ENCODE data around the gene MRPL27. TPM values are rescaled to one million over a fixed set of nuclear protein-coding genes. Genes with fewer than 3 reads are reported as not detected.

Gene MRPL27
- polyA plus RNA-seq, 1 donor from 2014 or later, result 118 TPM

DNA sequence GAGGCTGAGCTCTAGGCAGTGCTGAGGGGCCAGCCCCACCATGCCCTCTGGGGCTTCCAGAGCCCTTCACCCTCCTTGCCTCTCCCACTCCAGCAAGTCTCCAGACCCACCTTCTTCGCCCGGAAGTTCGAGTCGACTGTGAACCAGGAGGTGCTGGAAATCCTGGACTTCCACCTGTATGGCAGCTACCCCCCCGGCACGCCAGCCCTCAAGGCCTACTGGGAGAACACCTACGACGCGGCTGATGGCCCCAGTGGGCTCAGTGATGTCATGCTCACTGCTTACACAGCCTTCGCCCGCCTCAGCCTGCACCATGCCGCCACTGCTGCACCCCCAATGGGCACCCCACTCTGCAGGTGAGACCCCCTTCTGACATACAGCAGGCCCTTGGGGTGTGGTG lies 16.6 kb downstream of the MRPL27 start:
- Histone ChIP-seq H3K9me3 (ENCODE audit: low read length) (no peaks in the 10 kb centered on the region), H3K27ac (ENCODE audit: low read length) (no peak overlapping the region), H3K27me3 (ENCODE audit: insufficient read depth, low read depth, low read length) (no peaks in the 10 kb centered on the region), H3K9me2 (ENCODE audit: insufficient read depth, low read length) (no peaks in the 10 kb centered on the region), H3K36me3 (ENCODE audit: insufficient read depth, low read length) (no peaks in the 10 kb centered on the region), H3K4me2 (ENCODE audit: low read length) (no peak overlapping the region), H3K4me3 (ENCODE audit: low read length) (no peak overlapping the region), H2AFZ (ENCODE audit: low read depth, low read length) (no peak overlapping the region), H3K79me2 (replicated peaks; ENCODE audit: insufficient read depth, low read length) (no peaks in the 10 kb centered on the region), H3F3A (ENCODE audit: insufficient read depth, low read length, poor library complexity, severe bottlenecking) (no peaks in the 10 kb centered on the region), H3K9ac (ENCODE audit: low read length) (no peak overlapping the region), H4K20me1 (ENCODE audit: insufficient read depth) (no peaks in the 10 kb centered on the region)
- TF ChIP-seq RAD21 (conservative IDR thresholded peaks at IDR 0.05), result no peak
- TF ChIP-seq MXI1 (conservative IDR thresholded peaks at IDR 0.05; ENCODE audit: poor library complexity, severe bottlenecking), result no peak
- no peak for TF ChIP-seq CTCF (IDR thresholded peaks at IDR 0.05; ENCODE audit: poor library complexity, severe bottlenecking)
- TF ChIP-seq TAF1 (IDR thresholded peaks at IDR 0.05; ENCODE audit: low read depth), result no peak
- TF ChIP-seq, protein P1, sequence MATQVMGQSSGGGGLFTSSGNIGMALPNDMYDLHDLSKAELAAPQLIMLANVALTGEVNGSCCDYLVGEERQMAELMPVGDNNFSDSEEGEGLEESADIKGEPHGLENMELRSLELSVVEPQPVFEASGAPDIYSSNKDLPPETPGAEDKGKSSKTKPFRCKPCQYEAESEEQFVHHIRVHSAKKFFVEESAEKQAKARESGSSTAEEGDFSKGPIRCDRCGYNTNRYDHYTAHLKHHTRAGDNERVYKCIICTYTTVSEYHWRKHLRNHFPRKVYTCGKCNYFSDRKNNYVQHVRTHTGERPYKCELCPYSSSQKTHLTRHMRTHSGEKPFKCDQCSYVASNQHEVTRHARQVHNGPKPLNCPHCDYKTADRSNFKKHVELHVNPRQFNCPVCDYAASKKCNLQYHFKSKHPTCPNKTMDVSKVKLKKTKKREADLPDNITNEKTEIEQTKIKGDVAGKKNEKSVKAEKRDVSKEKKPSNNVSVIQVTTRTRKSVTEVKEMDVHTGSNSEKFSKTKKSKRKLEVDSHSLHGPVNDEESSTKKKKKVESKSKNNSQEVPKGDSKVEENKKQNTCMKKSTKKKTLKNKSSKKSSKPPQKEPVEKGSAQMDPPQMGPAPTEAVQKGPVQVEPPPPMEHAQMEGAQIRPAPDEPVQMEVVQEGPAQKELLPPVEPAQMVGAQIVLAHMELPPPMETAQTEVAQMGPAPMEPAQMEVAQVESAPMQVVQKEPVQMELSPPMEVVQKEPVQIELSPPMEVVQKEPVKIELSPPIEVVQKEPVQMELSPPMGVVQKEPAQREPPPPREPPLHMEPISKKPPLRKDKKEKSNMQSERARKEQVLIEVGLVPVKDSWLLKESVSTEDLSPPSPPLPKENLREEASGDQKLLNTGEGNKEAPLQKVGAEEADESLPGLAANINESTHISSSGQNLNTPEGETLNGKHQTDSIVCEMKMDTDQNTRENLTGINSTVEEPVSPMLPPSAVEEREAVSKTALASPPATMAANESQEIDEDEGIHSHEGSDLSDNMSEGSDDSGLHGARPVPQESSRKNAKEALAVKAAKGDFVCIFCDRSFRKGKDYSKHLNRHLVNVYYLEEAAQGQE (IDR thresholded peaks at IDR 0.05; ENCODE audit: borderline replicate concordance), result no peak
- no peak for TF ChIP-seq EZH2 (IDR thresholded peaks at IDR 0.05; ENCODE audit: borderline replicate concordance, insufficient read depth, low read length, poor library complexity, severe bottlenecking)
- TF ChIP-seq POLR2AphosphoS5 (IDR thresholded peaks at IDR 0.05), result no peak

DNA sequence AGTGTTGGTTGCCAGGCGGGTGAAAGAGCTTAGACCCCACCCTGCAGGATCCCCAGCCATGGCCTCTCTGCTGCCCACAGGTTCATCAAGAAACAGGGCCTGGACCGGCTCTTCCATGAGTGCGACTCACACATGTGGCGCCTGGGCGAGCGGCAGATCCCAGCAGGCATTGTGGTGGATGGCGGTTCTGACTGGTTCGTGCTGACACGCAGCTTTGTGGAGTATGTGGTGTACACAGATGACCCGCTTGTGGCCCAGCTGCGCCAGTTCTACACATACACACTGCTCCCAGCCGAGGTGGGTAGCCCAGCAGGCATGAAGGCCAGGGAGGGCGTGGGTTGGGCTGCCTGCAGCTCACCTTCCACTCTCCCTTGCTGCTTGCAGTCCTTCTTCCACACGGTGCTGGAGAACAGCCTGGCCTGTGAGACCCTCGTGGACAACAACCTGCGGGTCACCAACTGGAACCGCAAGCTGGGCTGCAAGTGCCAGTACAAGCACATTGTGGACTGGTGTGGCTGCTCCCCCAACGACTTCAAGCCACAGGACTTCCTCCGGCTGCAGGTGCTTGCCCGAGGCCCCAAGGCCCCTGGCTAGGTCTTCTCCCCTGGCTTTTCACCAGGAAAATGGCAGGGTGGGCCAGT lies 17.2 kb downstream of the MRPL27 start:
- Histone ChIP-seq H3K9me2 (ENCODE audit: insufficient read depth, low read length) (no peaks in the 10 kb centered on the region), H3K79me2 (replicated peaks; ENCODE audit: insufficient read depth, low read length) (no peaks in the 10 kb centered on the region), H3K9ac (ENCODE audit: low read length) (no peak overlapping the region), H3K4me2 (ENCODE audit: low read length) (no peak overlapping the region), H3K9me3 (ENCODE audit: low read length) (no peaks in the 10 kb centered on the region), H4K20me1 (ENCODE audit: insufficient read depth) (no peaks in the 10 kb centered on the region), H3K4me3 (ENCODE audit: low read length) (no peak overlapping the region), H2AFZ (ENCODE audit: low read depth, low read length) (no peak overlapping the region), H3F3A (ENCODE audit: insufficient read depth, low read length, poor library complexity, severe bottlenecking) (no peaks in the 10 kb centered on the region), H3K27me3 (ENCODE audit: insufficient read depth, low read depth, low read length) (no peaks in the 10 kb centered on the region), H3K36me3 (ENCODE audit: insufficient read depth, low read length) (no peaks in the 10 kb centered on the region), H3K27ac (ENCODE audit: low read length) (no peak overlapping the region)
- TF ChIP-seq CTCF (IDR thresholded peaks at IDR 0.05; ENCODE audit: poor library complexity, severe bottlenecking), result no peak
- TF ChIP-seq RAD21 (conservative IDR thresholded peaks at IDR 0.05), result no peak
- TF ChIP-seq TAF1 (IDR thresholded peaks at IDR 0.05; ENCODE audit: low read depth), result no peak
- TF ChIP-seq MXI1 (conservative IDR thresholded peaks at IDR 0.05; ENCODE audit: poor library complexity, severe bottlenecking), result no peak
- no peak for TF ChIP-seq EZH2 (IDR thresholded peaks at IDR 0.05; ENCODE audit: borderline replicate concordance, insufficient read depth, low read length, poor library complexity, severe bottlenecking)
- no peak for TF ChIP-seq EP300 (conservative IDR thresholded peaks at IDR 0.05; ENCODE audit: poor library complexity, severe bottlenecking)
